ENCODE measurements around the gene HTR6. TPM values are rescaled to one million over a fixed set of nuclear protein-coding genes. Genes with fewer than 3 reads are reported as not detected.

The HTR6 gene
- total RNA-seq, 4 donors from 2014 or later: not detected

DNA sequence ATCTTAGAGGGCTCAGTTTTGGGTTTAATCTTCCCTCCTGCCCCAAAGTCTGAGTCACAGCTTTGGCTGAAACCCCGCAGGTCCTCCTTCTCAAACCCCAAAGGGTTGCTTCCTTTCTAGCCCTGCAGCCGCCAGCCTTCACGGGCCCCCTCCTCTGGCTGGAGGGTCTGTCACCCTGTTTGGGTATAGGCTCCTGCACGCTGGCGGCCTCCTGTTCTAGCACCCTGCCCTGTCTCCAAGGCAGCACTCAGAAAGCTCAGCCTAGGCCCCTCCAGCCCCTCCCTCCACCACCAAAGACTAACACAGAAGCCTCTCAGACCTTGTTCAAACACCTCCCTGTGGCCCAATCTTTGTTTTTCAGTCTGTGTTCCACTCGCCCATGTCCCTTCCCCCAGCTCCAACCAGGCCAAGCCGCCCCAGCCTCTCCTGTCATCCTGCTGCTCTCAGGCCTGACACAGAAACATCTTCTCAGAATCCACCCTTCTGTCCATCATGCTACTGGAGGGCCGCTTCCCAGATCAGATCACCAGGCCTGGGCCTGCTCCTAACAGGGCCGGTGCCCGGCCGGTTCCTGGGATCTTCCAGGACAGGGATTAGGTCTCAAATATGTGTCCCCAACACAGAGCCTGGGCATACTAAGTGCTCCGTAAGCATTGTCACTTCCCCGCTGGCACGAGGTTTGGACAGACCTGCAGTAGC is 35.6 kb downstream of the HTR6 start:
- Histone ChIP-seq H3K36me3 (no peaks in the 10 kb centered on the region), H3K27me3 (no peaks in the 10 kb centered on the region), H3K27ac (no peak overlapping the region), H3K9me3 (no peaks in the 10 kb centered on the region), H3K4me3 (no peak overlapping the region), H3K4me1 (peaks cover 0 to 9% (median 5%) of the 10 kb centered on the region in 4 donors)
- no peak for DNase-seq
- in situ Hi-C loops (cut with MboI; ENCODE audit: low pct_ligation_motif_present in 1 of 4, low pct_unique_long_range_greater_than_20kb in 1 of 4, low sequenced_read_pairs in 3 of 4) (no loop called here), intact Hi-C loops (cut with DNase I; ENCODE audit: low total_unique reads) (no loop called here)
- 83 to 91% methylated on average over 3 to 14 of the region's 14 CpGs for WGBS, 2 donors (ENCODE audit: low coverage in 1 of 2)
- TF ChIP-seq EP300 (IDR thresholded peaks at IDR 0.05; ENCODE audit: low read depth) (no peak), CTCF (IDR thresholded peaks at IDR 0.05) (no peak), POLR2A (IDR thresholded peaks at IDR 0.05) (no peak)

DNA sequence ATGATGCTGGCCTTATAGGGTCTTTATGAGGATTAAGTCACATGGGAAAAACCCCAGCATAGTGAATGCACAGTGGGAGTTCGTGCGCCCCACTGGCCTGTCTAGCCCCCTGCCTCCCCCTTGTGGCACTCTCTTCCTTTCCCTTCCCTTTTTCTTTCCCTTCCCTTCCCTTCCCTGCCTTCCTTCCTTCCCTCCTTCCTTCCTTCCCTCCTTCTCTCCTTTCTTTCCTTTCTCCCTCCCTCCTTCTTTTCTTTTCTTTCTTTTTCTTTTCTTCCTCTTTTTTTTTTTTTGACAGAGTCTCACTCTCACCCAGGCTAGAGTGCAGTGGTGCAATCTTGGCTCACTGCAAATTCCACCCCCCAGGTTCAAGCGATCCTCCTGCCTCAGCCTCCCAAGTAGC is 38.6 kb downstream of the HTR6 start:
- Histone ChIP-seq H3K27me3 (no peaks in the 10 kb centered on the region), H3K4me3 (no peak overlapping the region), H3K27ac (no peak overlapping the region), H3K4me1 (peaks cover 0 to 9% (median 5%) of the 10 kb centered on the region in 4 donors), H3K36me3 (no peaks in the 10 kb centered on the region), H3K9me3 (no peaks in the 10 kb centered on the region)
- intact Hi-C loops (cut with DNase I; ENCODE audit: low total_unique reads) (no loop called here), in situ Hi-C loops (cut with MboI; ENCODE audit: low pct_ligation_motif_present in 1 of 4, low pct_unique_long_range_greater_than_20kb in 1 of 4, low sequenced_read_pairs in 3 of 4) (no loop called here)
- DNase-seq: no peak
- TF ChIP-seq EP300 (IDR thresholded peaks at IDR 0.05; ENCODE audit: low read depth) (no peak), POLR2A (IDR thresholded peaks at IDR 0.05) (no peak), CTCF (IDR thresholded peaks at IDR 0.05) (no peak), POLR2AphosphoS5 (IDR thresholded peaks at IDR 0.05) (no peak)
- 95% methylated on average over 3 of the region's 3 CpGs; no CpG with 5 or more reads in 1 of the 2 donors for WGBS, 2 donors (ENCODE audit: low coverage in 1 of 2)

GRCh38 chr1:19704247-19705113 is 39.8 kb downstream of the HTR6 start:
- DNase-seq: peak; percentile 73
- H3K4me1 ChIP-seq: peaks cover 0 to 9% (median 5%) of the 10 kb centered on the region in 4 donors
- WGBS, 2 donors (ENCODE audit: low coverage in 1 of 2): 41% methylated on average over 19 of the region's 19 CpGs; no CpG with 5 or more reads in 1 of the 2 donors
- no peaks in the 10 kb centered on the region for H3K27me3 ChIP-seq
- TF ChIP-seq EP300 (IDR thresholded peaks at IDR 0.05; ENCODE audit: low read depth) (no peak), CTCF (IDR thresholded peaks at IDR 0.05) (peak; percentile 80 to 93 (median 92))
- intact Hi-C loops (cut with DNase I; ENCODE audit: low total_unique reads) (no loop called here), in situ Hi-C loops (cut with MboI; ENCODE audit: low pct_ligation_motif_present in 1 of 4, low pct_unique_long_range_greater_than_20kb in 1 of 4, low sequenced_read_pairs in 3 of 4) (no loop called here)
- H3K36me3 ChIP-seq: no peaks in the 10 kb centered on the region
- no peak overlapping the region for H3K27ac ChIP-seq
- no peaks in the 10 kb centered on the region for H3K9me3 ChIP-seq
- H3K4me3 ChIP-seq: no peak overlapping the region

DNA sequence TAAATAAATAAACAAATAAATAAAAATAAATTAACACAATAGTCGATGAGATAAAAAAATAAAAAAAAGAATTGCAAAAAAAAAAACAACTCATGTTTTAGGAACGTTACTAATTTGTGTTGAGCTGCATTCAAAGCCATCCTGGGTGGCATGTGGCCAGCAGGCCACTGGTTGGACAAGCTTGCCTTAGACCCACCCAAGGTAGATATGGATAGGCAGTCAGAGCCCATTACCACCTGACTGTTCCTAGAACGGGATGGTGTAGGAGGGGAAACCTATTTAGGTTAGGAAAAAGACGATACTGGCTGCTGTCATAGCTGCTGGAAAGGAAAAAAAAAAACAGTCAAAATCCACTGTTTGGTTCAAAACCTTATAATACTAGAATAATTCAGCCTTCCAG is 40.8 kb downstream of the HTR6 start:
- no peaks in the 10 kb centered on the region for H3K9me3 ChIP-seq
- H3K4me3 ChIP-seq: no peak overlapping the region
- 85 to 86% methylated on average over 4 of the region's 4 CpGs for WGBS, 2 donors (ENCODE audit: low coverage in 1 of 2)
- H3K27ac ChIP-seq: no peak overlapping the region
- TF ChIP-seq EP300 (IDR thresholded peaks at IDR 0.05; ENCODE audit: low read depth): no peak
- TF ChIP-seq CTCF (IDR thresholded peaks at IDR 0.05): no peak
- no peak for TF ChIP-seq POLR2AphosphoS5 (IDR thresholded peaks at IDR 0.05)
- TF ChIP-seq POLR2A (IDR thresholded peaks at IDR 0.05): no peak
- H3K36me3 ChIP-seq: no peaks in the 10 kb centered on the region
- peaks cover 0 to 9% (median 5%) of the 10 kb centered on the region in 4 donors for H3K4me1 ChIP-seq
- in situ Hi-C loops (cut with MboI; ENCODE audit: low pct_ligation_motif_present in 1 of 4, low pct_unique_long_range_greater_than_20kb in 1 of 4, low sequenced_read_pairs in 3 of 4): no loop called here
- no peak for DNase-seq
- no peaks in the 10 kb centered on the region for H3K27me3 ChIP-seq
- intact Hi-C loops (cut with DNase I; ENCODE audit: low total_unique reads): no loop called here
